Colonic mucosa (tissue), 4 donors: ENCODE data around the gene DNAH12. TPM values are rescaled to one million over a fixed set of nuclear protein-coding genes. Genes with fewer than 3 reads are reported as not detected.
A peak's percentile ranks its signal among the peaks of the same experiment; 100 is the strongest.

Source experiments
- DNase-seq: peaks from one replicate; pipeline ENCODE4 v3.0.0-alpha.2; 2020
- H3K27ac ChIP-seq: fragments of 200-600 bp; one replicate; pipeline ENCODE4 v1.8.0; 2021
- H3K27me3 ChIP-seq: fragments of 200-600 bp; one replicate; pipeline ENCODE4 v1.8.0; 2021
- H3K36me3 ChIP-seq: fragments of 200-600 bp; one replicate; pipeline ENCODE4 v1.8.0; 2021
- H3K4me1 ChIP-seq: fragments of 200-600 bp; one replicate; pipeline ENCODE4 v1.8.0; 2021; ENCODE audit warnings: mild to moderate bottlenecking
- H3K4me3 ChIP-seq: fragments of 200-600 bp; one replicate; pipeline ENCODE4 v1.8.0; 2021
- H3K9ac ChIP-seq, 2 donors: one replicate each; pipeline ENCODE4 v1.7.0; 2013; ENCODE audit warnings: control low read depth in 2 of 2, low read depth in 2 of 2, low read length in 2 of 2
- H3K9me3 ChIP-seq: fragments of 200-600 bp; one replicate; pipeline ENCODE4 v1.8.0; 2021
- intact Hi-C: fragments of 100-400 bp; cut with DNase I; formaldehyde crosslinking; loops from one replicate; pipeline ENCODE4 v1.14.1; 2022
- total RNA-seq, 2 donors: library from RNA; stranded (reverse); fragmentation: NEBNext Ultra II Directional in 1 of 2; extraction: Animal tissue kit (Norgen Biotek cat#: 25700) in 1 of 2; gene quantifications; one replicate each; pipeline ENCODE4 v1.2.1, GENCODE V29; 2021
- TF ChIP-seq, protein P1 (sequence below): fragments of 200-600 bp; IDR thresholded peaks from one replicate; pipeline ENCODE4 v1.8.0; 2022; ENCODE audit warnings: antibody characterized with exemption, mild to moderate bottlenecking
- donor health status: healthy.
- donor health status: DM: no; HTN: no; CAD: no.
- donor health status: DM: no; HTN: no; CAD: no.

The DNAH12 gene
- total RNA-seq, 2 donors from 2014 or later, result 0.02 to 0.05 TPM

DNA sequence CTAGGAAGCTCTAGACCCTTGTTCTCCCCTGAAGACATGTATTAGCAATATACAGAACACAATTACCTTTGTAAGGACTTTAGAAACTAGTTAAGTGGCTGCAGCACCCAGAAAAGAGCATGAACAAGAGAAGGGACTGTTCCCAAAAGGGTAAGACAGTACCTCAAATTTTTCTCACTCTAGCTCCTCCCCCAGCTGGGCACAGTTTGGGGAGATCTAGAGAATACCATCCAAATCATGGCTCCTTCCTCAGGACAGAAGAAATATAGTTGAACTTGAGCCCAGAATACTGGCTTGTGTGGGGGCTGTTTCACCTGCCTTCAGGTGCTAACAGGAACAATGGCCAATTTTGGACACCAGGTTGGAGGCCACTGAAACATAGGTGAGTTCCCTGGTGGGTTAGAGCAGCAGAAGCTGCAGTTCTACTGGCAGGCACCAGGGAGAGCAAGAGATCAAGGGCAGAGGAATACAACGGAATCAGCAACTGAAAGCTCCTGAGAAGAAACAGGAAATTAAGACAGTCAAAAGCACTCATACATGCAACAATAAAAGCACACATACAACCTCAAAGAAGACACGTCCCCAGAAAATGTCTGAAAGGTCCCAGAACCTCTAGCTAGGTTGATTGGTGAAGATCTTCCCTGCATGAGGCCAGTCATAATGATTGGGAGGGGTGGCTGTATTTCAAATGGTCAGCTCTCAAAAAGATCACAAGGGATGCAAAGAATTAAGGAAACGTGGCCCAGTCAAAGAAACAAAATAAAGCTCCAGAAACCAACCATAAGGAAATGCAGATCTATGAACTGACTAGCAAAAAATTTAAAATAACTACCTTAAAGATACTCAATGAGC, 146.7 kb downstream of the DNAH12 start:
- TF ChIP-seq, protein P1, sequence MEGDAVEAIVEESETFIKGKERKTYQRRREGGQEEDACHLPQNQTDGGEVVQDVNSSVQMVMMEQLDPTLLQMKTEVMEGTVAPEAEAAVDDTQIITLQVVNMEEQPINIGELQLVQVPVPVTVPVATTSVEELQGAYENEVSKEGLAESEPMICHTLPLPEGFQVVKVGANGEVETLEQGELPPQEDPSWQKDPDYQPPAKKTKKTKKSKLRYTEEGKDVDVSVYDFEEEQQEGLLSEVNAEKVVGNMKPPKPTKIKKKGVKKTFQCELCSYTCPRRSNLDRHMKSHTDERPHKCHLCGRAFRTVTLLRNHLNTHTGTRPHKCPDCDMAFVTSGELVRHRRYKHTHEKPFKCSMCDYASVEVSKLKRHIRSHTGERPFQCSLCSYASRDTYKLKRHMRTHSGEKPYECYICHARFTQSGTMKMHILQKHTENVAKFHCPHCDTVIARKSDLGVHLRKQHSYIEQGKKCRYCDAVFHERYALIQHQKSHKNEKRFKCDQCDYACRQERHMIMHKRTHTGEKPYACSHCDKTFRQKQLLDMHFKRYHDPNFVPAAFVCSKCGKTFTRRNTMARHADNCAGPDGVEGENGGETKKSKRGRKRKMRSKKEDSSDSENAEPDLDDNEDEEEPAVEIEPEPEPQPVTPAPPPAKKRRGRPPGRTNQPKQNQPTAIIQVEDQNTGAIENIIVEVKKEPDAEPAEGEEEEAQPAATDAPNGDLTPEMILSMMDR, result peak; percentile 76
- no peaks in the 10 kb centered on the region for H3K9me3 ChIP-seq
- DNase-seq, result peak; percentile 57
- H3K27ac ChIP-seq, result no peak overlapping the region
- no peaks in the 10 kb centered on the region for H3K4me1 ChIP-seq
- H3K9ac ChIP-seq, result no peak overlapping the region
- H3K27me3 ChIP-seq, result no peaks in the 10 kb centered on the region
- H3K36me3 ChIP-seq, result no peaks in the 10 kb centered on the region
- no peak overlapping the region for H3K4me3 ChIP-seq
- intact Hi-C loops, result loop anchor here (5.0 kb wide), 2 partner anchors 35 to 450 kb away; no protein-coding TSS in a partner anchor

DNA sequence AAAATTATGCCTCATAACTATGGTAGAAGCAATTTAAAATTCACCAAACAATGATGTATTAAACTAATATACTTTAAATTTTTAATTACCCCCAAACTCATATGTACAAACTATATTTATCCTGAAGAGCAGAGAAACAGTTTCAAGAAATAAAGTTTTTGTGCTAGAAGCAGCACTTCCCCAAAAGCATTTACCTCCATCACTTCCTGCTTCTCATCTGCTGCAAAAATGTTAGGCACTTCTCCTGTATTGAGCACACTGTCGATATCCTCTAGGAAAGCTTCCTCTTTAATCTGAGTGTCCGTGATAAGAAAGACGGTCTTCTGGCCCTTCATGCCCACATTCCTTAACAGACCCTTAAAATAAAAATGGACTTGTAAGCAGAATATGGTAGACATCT, 150.2 kb downstream of the DNAH12 start:
- TF ChIP-seq, protein P1, result no peak
- no peaks in the 10 kb centered on the region for H3K36me3 ChIP-seq
- H3K9ac ChIP-seq, result no peak overlapping the region
- intact Hi-C loops, result no loop called here
- no peaks in the 10 kb centered on the region for H3K9me3 ChIP-seq
- DNase-seq, result no peak
- no peaks in the 10 kb centered on the region for H3K4me1 ChIP-seq
- H3K27me3 ChIP-seq, result no peaks in the 10 kb centered on the region
- no peak overlapping the region for H3K27ac ChIP-seq
- no peak overlapping the region for H3K4me3 ChIP-seq

DNA sequence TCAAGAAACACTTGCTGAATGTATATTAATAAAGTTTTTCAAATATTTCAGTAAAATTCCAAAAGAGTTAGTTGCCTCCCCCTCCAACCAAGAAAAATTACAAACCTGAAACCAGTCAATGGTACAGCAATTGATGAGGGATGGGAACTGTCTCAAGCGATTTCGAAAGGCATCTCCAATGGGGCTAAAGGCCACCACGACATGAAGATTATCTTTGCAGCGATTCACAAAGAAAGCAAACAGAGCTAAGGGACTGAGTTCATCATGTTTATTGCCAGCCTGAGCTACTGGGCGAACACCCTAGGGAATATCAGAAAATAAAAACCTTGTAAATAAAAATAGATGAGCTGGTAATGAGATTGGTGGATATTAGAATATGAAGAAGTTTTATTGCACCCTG, 152.4 kb downstream of the DNAH12 start:
- Histone ChIP-seq H3K9me3 (no peaks in the 10 kb centered on the region), H3K27ac (no peak overlapping the region), H3K4me3 (no peak overlapping the region), H3K4me1 (no peaks in the 10 kb centered on the region), H3K36me3 (no peaks in the 10 kb centered on the region), H3K27me3 (no peaks in the 10 kb centered on the region), H3K9ac (no peak overlapping the region)
- intact Hi-C loops, result no loop called here
- no peak for DNase-seq
- TF ChIP-seq, protein P1, result no peak

DNA sequence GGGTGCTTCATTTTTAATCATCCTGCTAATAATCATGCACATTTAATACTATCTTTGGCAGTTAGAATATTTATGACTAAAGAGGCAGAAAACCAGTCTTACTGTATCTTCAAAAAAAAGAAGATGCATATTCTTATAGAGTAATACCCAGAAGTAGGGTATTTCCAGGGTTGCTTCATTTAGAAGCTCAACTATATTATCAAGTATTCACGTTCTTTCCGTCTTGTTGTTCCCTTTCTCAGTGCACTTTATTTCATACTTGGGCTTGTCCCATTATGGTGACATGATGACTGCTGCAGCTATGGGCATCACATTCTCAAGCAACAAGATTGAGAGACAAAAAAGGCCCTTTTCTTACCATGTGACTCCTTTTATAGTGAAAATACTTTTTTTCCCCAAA, 154.9 kb downstream of the DNAH12 start:
- Histone ChIP-seq H3K36me3 (no peaks in the 10 kb centered on the region), H3K9ac (no peak overlapping the region), H3K27ac (no peak overlapping the region), H3K4me3 (no peak overlapping the region), H3K27me3 (no peaks in the 10 kb centered on the region), H3K9me3 (no peaks in the 10 kb centered on the region), H3K4me1 (no peaks in the 10 kb centered on the region)
- TF ChIP-seq, protein P1, result no peak
- intact Hi-C loops, result no loop called here
- no peak for DNase-seq

DNA sequence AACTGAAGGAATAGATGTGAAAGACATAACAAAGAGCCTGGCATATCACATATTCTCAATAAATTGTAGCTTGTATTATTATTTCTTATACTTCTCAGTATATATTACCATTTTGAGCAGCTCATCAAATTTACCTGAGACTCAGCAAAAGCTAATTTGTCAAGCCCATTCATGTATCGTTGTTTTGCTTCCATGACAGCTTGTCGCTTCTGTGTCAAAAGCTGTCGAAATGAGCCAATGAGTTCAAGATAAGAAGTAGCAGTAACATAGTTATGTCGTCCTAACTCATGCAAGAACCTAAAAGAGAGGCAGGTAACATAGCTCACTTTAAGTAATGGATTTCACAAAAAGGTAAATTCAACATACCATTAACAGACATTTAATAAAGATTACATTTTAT, 157.8 kb downstream of the DNAH12 start:
- intact Hi-C loops, result no loop called here
- Histone ChIP-seq H3K27me3 (no peaks in the 10 kb centered on the region), H3K4me1 (no peaks in the 10 kb centered on the region), H3K4me3 (no peak overlapping the region), H3K9ac (no peak overlapping the region), H3K36me3 (no peaks in the 10 kb centered on the region), H3K27ac (no peak overlapping the region), H3K9me3 (no peaks in the 10 kb centered on the region)
- no peak for DNase-seq
- TF ChIP-seq, protein P1, result no peak
